Kidney tubule cell (primary cell): Measurements from ENCODE around the gene CDK6.
A peak's percentile ranks its signal among the peaks of the same experiment; 100 is the strongest.

Experiments used
- DNase-seq: peaks from one replicate; pipeline ENCODE4 v3.0.0-alpha.2; 2018; ENCODE audit warnings: low spot score

CDK6 gene

GRCh38 chr7:92644406-92645113, 191.8 kb downstream of the CDK6 start:
- peak; percentile 86 for DNase-seq

GRCh38 chr7:92643821-92644220, 192.6 kb downstream of the CDK6 start:
- no peak for DNase-seq

- DNase-seq, result peak; percentile 99
Observed at GRCh38 chr7:92641921-92642511, 194.4 kb downstream of the CDK6 start.

- DNase-seq, result no peak
Observed at GRCh38 chr7:92639966-92640365, 196.4 kb downstream of the CDK6 start.

GRCh38 chr7:92639213-92639896, 197.0 kb downstream of the CDK6 start:
- DNase-seq, result no peak

GRCh38 chr7:92636018-92636560, 200.3 kb downstream of the CDK6 start:
- DNase-seq, result no peak

- DNase-seq, result no peak
Observed at GRCh38 chr7:92635538-92635937, 200.8 kb downstream of the CDK6 start.

- DNase-seq, result peak; percentile 92
Observed at GRCh38 chr7:92634924-92635519, 201.4 kb downstream of the CDK6 start.

- no peak for DNase-seq
Observed at GRCh38 chr7:92634205-92634604, 202.2 kb downstream of the CDK6 start.

- peak; percentile 96 for DNase-seq
Observed at GRCh38 chr7:92633211-92633906, 203.0 kb downstream of the CDK6 start.

- DNase-seq, result no peak
Observed at GRCh38 chr7:92632791-92633190, 203.6 kb downstream of the CDK6 start.

- no peak for DNase-seq
Observed at GRCh38 chr7:92631850-92632487, 204.4 kb downstream of the CDK6 start.

- peak; percentile 69 for DNase-seq
Observed at GRCh38 chr7:92631067-92631849, 205.1 kb downstream of the CDK6 start.

GRCh38 chr7:92629779-92630178, 206.6 kb downstream of the CDK6 start:
- DNase-seq, result no peak

- no peak for DNase-seq
Observed at GRCh38 chr7:92627956-92628355, 208.4 kb downstream of the CDK6 start.

GRCh38 chr7:92626281-92626809, 210.0 kb downstream of the CDK6 start:
- DNase-seq, result no peak

- DNase-seq, result no peak
Observed at GRCh38 chr7:92625617-92626016, 210.8 kb downstream of the CDK6 start.

- no peak for DNase-seq
Observed at GRCh38 chr7:92624298-92624996, 211.9 kb downstream of the CDK6 start.

GRCh38 chr7:92623544-92623943, 212.8 kb downstream of the CDK6 start:
- no peak for DNase-seq

GRCh38 chr7:92622685-92623084, 213.7 kb downstream of the CDK6 start:
- DNase-seq, result no peak
